ENCODE results near the gene SRCAP.

The SRCAP gene

DNA sequence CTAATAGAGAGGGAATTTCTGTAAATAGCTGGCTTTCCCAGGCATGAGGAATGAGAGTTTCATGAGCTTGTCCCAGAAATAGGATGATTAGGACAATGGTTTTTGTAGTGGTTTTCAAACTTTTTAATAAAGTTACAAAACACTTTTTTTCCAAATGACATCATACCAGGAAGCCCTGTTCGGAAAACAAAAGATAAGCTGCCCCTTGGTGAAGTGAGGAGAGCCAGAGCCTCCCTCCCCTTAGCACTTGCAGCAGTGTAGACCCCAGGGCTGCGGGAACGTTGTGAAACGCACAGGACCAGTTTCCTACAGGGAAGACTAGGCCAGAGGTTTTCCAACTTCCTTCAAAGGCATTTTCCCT, 33.2 kb upstream of the SRCAP start:
- TF ChIP-seq, protein P1, sequence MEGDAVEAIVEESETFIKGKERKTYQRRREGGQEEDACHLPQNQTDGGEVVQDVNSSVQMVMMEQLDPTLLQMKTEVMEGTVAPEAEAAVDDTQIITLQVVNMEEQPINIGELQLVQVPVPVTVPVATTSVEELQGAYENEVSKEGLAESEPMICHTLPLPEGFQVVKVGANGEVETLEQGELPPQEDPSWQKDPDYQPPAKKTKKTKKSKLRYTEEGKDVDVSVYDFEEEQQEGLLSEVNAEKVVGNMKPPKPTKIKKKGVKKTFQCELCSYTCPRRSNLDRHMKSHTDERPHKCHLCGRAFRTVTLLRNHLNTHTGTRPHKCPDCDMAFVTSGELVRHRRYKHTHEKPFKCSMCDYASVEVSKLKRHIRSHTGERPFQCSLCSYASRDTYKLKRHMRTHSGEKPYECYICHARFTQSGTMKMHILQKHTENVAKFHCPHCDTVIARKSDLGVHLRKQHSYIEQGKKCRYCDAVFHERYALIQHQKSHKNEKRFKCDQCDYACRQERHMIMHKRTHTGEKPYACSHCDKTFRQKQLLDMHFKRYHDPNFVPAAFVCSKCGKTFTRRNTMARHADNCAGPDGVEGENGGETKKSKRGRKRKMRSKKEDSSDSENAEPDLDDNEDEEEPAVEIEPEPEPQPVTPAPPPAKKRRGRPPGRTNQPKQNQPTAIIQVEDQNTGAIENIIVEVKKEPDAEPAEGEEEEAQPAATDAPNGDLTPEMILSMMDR (IDR thresholded peaks at IDR 0.05) = no peak
- Histone ChIP-seq H3K4me3 (ENCODE audit: low read depth in 1 of 2, low read length in 1 of 2) (no peak overlapping the region), H3K27ac (no peak overlapping the region), H3K4me1 (ENCODE audit: control insufficient read depth in 1 of 2, insufficient read depth in 1 of 2, low read depth in 1 of 2, low read length in 1 of 2) (peaks cover 21 to 31% of the 10 kb centered on the region in 2 experiments), H3K9me3 (no peaks in the 10 kb centered on the region), H3K27me3 (no peaks in the 10 kb centered on the region), H3K36me3 (peaks cover 100% of the 10 kb centered on the region)

DNA sequence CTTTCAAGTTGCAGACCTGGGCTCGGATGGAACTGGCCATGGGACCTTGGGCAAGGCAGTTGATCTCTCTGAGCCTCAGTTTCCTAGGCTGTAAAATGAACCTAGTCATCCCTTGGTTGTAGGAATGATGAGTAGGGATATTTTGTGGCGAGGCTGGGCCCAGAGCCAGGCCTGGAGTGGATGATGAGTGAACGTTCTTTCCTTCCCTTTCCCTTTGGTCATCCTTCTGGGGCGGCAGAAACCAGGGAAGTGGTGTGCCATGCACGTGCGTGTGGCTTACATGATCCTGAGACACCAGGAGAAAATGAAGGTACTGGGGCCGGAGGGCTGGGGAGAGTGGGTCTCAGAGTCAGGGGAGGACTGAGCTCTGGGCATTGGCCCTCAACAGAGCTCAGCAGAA, 32.3 kb upstream of the SRCAP start:
- peaks cover 12 to 22% of the 10 kb centered on the region in 2 experiments for H3K4me1 ChIP-seq (ENCODE audit: control insufficient read depth in 1 of 2, insufficient read depth in 1 of 2, low read depth in 1 of 2, low read length in 1 of 2)
- no peak overlapping the region for H3K4me3 ChIP-seq (ENCODE audit: low read depth in 1 of 2, low read length in 1 of 2)
- H3K27ac ChIP-seq = no peak overlapping the region
- H3K9me3 ChIP-seq = no peaks in the 10 kb centered on the region
- TF ChIP-seq, protein P1 (IDR thresholded peaks at IDR 0.05) = no peak
- no peaks in the 10 kb centered on the region for H3K27me3 ChIP-seq
- peaks cover 100% of the 10 kb centered on the region for H3K36me3 ChIP-seq

DNA sequence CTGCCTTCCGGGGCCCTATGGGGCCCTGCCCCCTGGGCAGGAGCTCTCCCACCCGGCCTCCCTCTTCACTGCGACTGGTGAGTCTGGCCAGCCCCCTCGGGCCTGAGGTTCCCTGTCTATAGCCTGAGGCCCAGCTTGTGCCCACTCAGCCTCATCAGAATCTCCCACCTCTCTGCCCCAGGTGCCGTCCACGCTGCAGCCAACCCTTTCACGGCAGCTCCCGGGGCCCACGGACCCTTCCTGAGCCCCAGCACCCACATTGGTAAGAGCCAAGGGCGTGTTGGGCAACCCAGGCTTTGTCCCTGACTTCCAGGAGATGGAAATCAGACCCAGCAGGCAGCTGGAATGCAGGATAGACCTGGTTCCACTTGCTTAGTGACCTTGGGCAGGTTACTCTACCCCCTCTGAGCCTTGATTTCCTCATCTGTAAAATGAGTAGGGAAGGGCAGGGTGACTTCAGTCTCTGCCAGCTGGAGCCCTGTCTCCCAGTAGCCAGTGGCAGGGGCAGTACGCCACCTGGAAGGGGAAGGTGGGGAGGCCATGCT, 31.5 kb upstream of the SRCAP start:
- Histone ChIP-seq H3K9me3 (no peaks in the 10 kb centered on the region), H3K4me1 (ENCODE audit: control insufficient read depth in 1 of 2, insufficient read depth in 1 of 2, low read depth in 1 of 2, low read length in 1 of 2) (peaks cover 5 to 15% of the 10 kb centered on the region in 2 experiments), H3K4me3 (ENCODE audit: low read depth in 1 of 2, low read length in 1 of 2) (no peak overlapping the region), H3K27ac (no peak overlapping the region), H3K36me3 (peaks cover 97% of the 10 kb centered on the region), H3K27me3 (no peaks in the 10 kb centered on the region)
- TF ChIP-seq, protein P1 (IDR thresholded peaks at IDR 0.05) = no peak

DNA sequence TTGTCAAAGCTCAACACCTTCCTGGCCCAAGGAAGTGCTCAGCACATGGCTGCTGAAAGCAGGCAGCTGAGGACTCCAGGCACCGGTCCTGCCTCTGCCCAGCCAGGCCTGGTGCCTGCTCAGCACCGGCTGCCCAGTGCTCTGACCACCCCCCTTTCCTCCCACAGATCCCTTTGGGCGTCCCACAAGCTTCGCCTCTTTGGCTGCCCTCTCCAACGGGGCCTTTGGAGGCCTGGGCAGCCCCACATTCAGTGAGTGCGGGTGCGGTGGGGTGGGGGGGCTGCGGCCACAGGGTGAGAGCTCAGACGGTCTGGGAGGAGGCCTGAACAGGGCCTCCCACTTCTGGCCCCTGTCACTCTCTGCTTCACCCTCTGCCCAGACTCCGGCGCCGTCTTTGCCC, 30.6 kb upstream of the SRCAP start:
- Histone ChIP-seq H3K4me1 (ENCODE audit: control insufficient read depth in 1 of 2, insufficient read depth in 1 of 2, low read depth in 1 of 2, low read length in 1 of 2) (peaks cover 0 to 6% of the 10 kb centered on the region in 2 experiments), H3K4me3 (ENCODE audit: low read depth in 1 of 2, low read length in 1 of 2) (no peak overlapping the region), H3K9me3 (no peaks in the 10 kb centered on the region), H3K27me3 (no peaks in the 10 kb centered on the region), H3K27ac (no peak overlapping the region), H3K36me3 (peaks cover 87% of the 10 kb centered on the region)
- TF ChIP-seq, protein P1 (IDR thresholded peaks at IDR 0.05) = no peak

DNA sequence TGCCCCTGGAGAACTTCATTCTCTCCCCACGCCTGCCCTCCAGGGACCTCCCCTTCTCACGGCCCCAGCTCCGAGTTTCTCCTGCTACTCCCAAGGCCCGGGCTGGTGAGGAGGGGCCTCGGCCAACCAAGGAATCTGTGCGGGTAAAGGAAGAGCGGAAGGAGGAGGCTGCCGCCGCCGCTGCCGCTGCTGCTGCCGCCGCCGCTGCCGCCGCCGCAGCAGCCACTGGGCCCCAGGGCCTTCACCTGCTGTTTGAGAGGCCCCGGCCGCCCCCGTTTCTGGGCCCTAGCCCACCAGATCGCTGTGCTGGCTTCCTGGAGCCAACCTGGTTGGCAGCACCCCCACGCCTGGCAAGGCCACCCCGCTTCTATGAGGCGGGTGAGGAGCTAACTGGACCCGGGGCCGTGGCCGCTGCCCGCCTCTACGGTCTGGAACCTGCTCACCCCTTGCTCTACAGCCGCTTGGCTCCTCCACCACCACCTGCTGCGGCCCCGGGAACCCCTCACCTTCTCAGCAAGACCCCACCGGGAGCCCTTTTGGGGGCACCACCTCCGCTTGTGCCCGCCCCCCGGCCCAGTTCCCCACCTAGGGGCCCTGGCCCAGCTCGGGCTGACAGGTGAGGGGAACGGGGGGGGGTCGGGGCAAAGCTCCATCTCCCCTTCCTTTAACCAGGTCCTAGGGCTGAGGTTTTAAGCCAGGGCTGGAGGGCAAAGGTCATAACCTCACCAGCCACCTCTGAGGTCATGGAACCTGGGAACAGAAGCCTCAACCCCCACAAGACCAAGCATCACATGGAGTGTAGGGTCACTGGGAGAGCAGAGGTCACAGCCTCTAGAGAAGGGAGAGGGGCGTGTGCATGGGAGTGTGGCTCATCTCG, 29.7 kb upstream of the SRCAP start:
- Histone ChIP-seq H3K36me3 (peaks cover 79% of the 10 kb centered on the region), H3K9me3 (no peaks in the 10 kb centered on the region), H3K27me3 (no peaks in the 10 kb centered on the region), H3K27ac (peak overlapping the region; percentile 55), H3K4me1 (ENCODE audit: control insufficient read depth in 1 of 2, insufficient read depth in 1 of 2, low read depth in 1 of 2, low read length in 1 of 2) (no peaks in the 10 kb centered on the region), H3K4me3 (ENCODE audit: low read depth in 1 of 2, low read length in 1 of 2) (no peak overlapping the region)
- TF ChIP-seq, protein P1 (IDR thresholded peaks at IDR 0.05) = no peak
